Body of pancreas (tissue), 4 donors: ENCODE results near the gene TBC1D17. TPM values are rescaled to one million over a fixed set of nuclear protein-coding genes. Genes with fewer than 3 reads are reported as not detected.

ENCODE experiments used
- ATAC-seq: fragments of 150-250 bp; one replicate; pipeline ENCODE4 v1.9.1; 2016
- DNase-seq, 4 donors: peaks; one replicate each; pipeline ENCODE4 v3.0.0-alpha.2; 2019
- H3K27ac ChIP-seq, 4 donors: fragments of 200-600 bp; sonication (generic); 1 replicate in 3 of 4; 2 replicates in 1 of 4; pipeline versions ENCODE4 v1.5.1 to v1.6.1; 2016 to 2019; ENCODE audit warnings: mild to moderate bottlenecking in 1 of 4, mixed read lengths in 1 of 4, moderate library complexity in 1 of 4
- H3K27me3 ChIP-seq, 2 donors: fragments of 200-600 bp; sonication (generic); one replicate each; pipeline ENCODE4 v1.6.0; 2016; ENCODE audit warnings: mild to moderate bottlenecking in 1 of 2
- H3K36me3 ChIP-seq, 2 donors: fragments of 200-600 bp; sonication (generic); replicated peaks in 1 of 2; 2 replicates each; pipeline ENCODE4 v1.5.1; 2016; ENCODE audit warnings: low read depth in 2 of 2; ENCODE audit not compliant: insufficient read depth in 1 of 2
- H3K4me1 ChIP-seq: fragments of 200-600 bp; sonication (generic); one replicate; pipeline ENCODE4 v1.6.0; 2016
- H3K4me3 ChIP-seq, 2 donors: fragments of 200-600 bp; sonication (generic); 1 replicate in 1 of 2; 2 replicates in 1 of 2; pipeline ENCODE4 v1.5.1; 2016 to 2019
- H3K9me3 ChIP-seq, 3 donors: fragments of 200-600 bp; sonication (generic); 1 replicate in 2 of 3; 2 replicates in 1 of 3; pipeline ENCODE4 v1.5.1; 2016
- POLR2A ChIP-seq, 3 donors: fragments of 450-650 bp; IDR thresholded peaks; one replicate each; pipeline ENCODE4 v1.6.1; 2016; ENCODE audit warnings: antibody characterized with exemption in 3 of 3, mild to moderate bottlenecking in 2 of 3
- WGBS, 2 donors: methylation state at CpG; one replicate each; pipeline ENCODE4 v1.1.5; 2017; 5-methylcytosine and 5-hydroxymethylcytosine counted together
- intact Hi-C: fragments of 100-400 bp; cut with DNase I; formaldehyde crosslinking; loops from one replicate; pipeline ENCODE4 v1.15.1; 2023
- total RNA-seq, 2 donors: library from RNA; depleted of rRNA; stranded (reverse); fragments of >200 nt; gene quantifications; one replicate each; pipeline ENCODE4 v1.1.0, GENCODE V29; 2016
- TF ChIP-seq, protein P1 (sequence below), 7 experiments: fragments of 450-650 bp in 4 of 7; fragments of 200-600 bp in 3 of 7; sonication (generic) in 3 of 7; IDR thresholded peaks; one replicate each; pipeline ENCODE4 v1.5.1; 2016 to 2019; ENCODE audit warnings: antibody characterized with exemption in 7 of 7

The TBC1D17 gene
- total RNA-seq, 2 donors from 2014 or later = 25.9 to 37.6 TPM

DNA sequence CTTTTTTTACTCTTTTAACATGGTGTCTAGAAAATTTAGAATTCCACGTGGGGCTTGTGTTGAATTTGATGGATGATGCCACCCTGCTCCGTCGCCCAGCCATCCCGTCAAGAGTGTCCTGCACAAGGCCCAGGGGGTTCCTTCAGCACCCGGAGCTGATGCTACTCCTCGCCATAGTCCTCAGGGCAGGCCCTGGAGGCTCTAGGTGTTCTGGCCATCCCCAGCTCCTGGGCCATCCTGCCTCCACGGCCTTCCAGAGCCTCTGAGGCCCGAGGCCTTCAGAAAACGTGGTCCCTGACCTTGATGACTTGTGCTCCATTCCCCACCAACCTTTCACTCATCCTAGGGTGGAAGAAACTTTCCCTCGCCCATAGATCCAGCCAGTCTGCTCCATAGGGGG is 3.7 kb upstream of the TBC1D17 start:
- intact Hi-C loops = no loop called here
- no peak for TF ChIP-seq POLR2A (IDR thresholded peaks at IDR 0.05)
- TF ChIP-seq, protein P1, sequence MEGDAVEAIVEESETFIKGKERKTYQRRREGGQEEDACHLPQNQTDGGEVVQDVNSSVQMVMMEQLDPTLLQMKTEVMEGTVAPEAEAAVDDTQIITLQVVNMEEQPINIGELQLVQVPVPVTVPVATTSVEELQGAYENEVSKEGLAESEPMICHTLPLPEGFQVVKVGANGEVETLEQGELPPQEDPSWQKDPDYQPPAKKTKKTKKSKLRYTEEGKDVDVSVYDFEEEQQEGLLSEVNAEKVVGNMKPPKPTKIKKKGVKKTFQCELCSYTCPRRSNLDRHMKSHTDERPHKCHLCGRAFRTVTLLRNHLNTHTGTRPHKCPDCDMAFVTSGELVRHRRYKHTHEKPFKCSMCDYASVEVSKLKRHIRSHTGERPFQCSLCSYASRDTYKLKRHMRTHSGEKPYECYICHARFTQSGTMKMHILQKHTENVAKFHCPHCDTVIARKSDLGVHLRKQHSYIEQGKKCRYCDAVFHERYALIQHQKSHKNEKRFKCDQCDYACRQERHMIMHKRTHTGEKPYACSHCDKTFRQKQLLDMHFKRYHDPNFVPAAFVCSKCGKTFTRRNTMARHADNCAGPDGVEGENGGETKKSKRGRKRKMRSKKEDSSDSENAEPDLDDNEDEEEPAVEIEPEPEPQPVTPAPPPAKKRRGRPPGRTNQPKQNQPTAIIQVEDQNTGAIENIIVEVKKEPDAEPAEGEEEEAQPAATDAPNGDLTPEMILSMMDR (IDR thresholded peaks at IDR 0.05) = no peak
- 78 to 80% methylated on average over 6 to 10 of the region's 10 CpGs for WGBS, 2 donors

DNA sequence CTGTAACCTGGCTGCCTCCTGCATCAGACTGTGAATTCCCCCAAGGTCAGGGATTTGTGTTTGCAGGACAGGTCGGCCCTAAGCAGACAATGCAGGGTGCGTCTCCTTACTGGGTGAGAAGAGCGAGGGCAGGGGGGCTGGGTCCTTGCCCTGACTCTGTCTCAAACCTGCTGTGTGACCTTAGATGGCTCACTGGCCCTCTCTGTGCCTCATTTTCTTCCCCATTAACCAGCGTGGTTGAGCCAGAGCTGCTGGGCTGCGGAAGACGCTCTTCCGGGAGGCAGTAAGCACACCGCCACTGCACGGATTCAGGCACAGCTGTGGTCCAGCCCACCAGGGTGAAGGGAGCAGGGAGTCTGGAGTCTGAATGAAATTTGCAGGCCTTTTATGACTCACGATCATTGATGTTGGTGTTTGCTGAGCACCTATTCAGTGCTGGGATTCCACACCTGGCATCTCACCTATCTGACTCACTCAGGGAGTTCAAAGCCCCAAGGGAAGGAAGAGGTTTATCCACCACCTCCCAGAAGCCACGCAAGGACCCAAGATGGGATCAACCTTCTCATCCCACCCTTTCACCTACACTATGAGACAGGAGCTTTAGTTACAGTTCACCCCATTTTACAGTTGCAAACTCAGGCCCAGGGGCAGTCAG is 2.9 kb upstream of the TBC1D17 start:
- intact Hi-C loops = no loop called here
- ATAC-seq (no peak), DNase-seq (no peak)
- H3K27ac ChIP-seq = no peak overlapping the region
- H3K36me3 ChIP-seq = no peaks in the 10 kb centered on the region
- H3K27me3 ChIP-seq = no peaks in the 10 kb centered on the region
- no peaks in the 10 kb centered on the region for H3K9me3 ChIP-seq
- TF ChIP-seq, protein P1 (IDR thresholded peaks at IDR 0.05) = no peak
- no peak for TF ChIP-seq POLR2A (IDR thresholded peaks at IDR 0.05)
- WGBS, 2 donors = 89 to 92% methylated on average over 9 to 11 of the region's 11 CpGs
- H3K4me1 ChIP-seq = peaks cover 40% of the 10 kb centered on the region
- H3K4me3 ChIP-seq = no peak overlapping the region

More for the DNA sequence above, 3.7 kb upstream of the TBC1D17 start:
- DNase-seq (no peak), ATAC-seq (no peak)
- peaks cover 44% of the 10 kb centered on the region for H3K4me1 ChIP-seq
- no peaks in the 10 kb centered on the region for H3K9me3 ChIP-seq
- no peak overlapping the region for H3K27ac ChIP-seq
- H3K4me3 ChIP-seq = no peak overlapping the region
- no peaks in the 10 kb centered on the region for H3K36me3 ChIP-seq
- no peaks in the 10 kb centered on the region for H3K27me3 ChIP-seq

DNA sequence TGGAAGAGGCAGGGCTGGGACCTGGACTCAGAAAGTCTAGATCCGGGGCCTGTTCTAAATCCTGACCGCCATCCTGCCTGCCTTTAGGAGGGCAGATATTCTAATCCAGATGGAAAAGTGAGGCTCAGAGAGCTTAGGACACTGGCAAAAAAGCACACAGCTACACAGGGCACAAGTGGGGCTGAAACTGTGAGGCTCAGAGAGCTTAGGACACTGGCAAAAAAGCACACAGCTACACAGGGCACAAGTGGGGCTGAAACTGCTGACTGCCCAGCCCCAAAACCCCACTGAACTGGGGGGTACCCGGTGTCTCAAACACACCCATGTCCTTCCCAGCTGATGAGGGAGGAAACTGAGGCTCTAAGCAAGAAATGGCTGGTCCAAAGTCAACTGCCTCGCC is 2.3 kb upstream of the TBC1D17 start:
- intact Hi-C loops = no loop called here
- WGBS, 2 donors = 72 to 81% methylated on average over 4 of the region's 4 CpGs
- H3K27ac ChIP-seq = peak overlapping the region in 1 of 4 donors; percentile 99

DNA sequence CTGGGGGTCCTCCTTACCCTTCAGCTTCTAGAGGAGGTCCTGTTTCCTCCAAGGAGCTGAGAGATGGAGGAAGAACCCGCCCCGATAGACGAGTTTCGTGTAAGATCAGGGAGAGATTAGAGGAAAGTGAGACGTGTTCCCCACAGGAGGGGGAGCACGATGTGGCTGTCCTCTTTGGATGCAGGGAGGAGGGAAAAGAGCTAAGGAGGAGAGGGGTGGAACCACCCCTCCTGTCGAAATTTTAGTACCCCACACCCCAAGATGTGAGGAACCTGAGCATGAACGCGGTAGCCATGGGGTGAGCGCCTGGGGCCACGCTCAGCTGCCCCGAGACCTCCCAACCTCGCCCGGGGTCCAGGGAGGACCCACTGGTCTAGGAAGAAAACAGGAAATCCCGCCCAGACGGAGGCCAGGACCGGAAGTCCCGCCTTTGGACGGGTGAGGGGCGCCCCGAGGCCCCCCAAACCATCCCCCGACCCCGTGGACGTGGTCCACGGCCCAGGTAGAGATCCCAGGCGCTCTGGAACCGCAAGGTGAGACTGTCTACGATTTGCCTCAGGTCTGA is 1.6 kb upstream of the TBC1D17 start:
- Histone ChIP-seq H3K27me3 (no peaks in the 10 kb centered on the region), H3K27ac (peak overlapping the region; percentile 96 to 99 (median 98)), H3K4me3 (peak overlapping the region; percentile 65 to 92), H3K4me1 (peaks cover 28% of the 10 kb centered on the region), H3K36me3 (peaks cover 9% of the 10 kb centered on the region in 2 donors), H3K9me3 (no peaks in the 10 kb centered on the region)
- WGBS, 2 donors = 0 to 1% methylated on average over 13 to 28 of the region's 28 CpGs
- intact Hi-C loops = no loop called here
- TF ChIP-seq POLR2A (IDR thresholded peaks at IDR 0.05) = no peak
- TF ChIP-seq, protein P1 (IDR thresholded peaks at IDR 0.05) = no peak
- DNase-seq = peak in 2 of 4 donors; percentile 48 to 52
- no peak for ATAC-seq

More for the DNA sequence above, 2.3 kb upstream of the TBC1D17 start:
- ATAC-seq = no peak
- TF ChIP-seq, protein P1 (IDR thresholded peaks at IDR 0.05) = no peak
- TF ChIP-seq POLR2A (IDR thresholded peaks at IDR 0.05) = no peak
- peaks cover 36% of the 10 kb centered on the region for H3K4me1 ChIP-seq
- no peaks in the 10 kb centered on the region for H3K9me3 ChIP-seq
- H3K36me3 ChIP-seq = peaks cover 1 to 2% of the 10 kb centered on the region in 2 donors
- H3K4me3 ChIP-seq = no peak overlapping the region
- H3K27me3 ChIP-seq = no peaks in the 10 kb centered on the region
- no peak for DNase-seq
